Esophagus squamous epithelium (tissue), 5 donors: ENCODE data around the gene INPP4B. TPM values are rescaled to one million over a fixed set of nuclear protein-coding genes. Genes with fewer than 3 reads are reported as not detected.

ENCODE experiments used
- DNase-seq: peaks from one replicate; lab custom pipeline; 2025; lab: John Stamatoyannopoulos, UW
- H3K27ac ChIP-seq, 4 donors: fragments of 200-600 bp; sonication (generic); one replicate each; pipeline ENCODE4 v1.5.1; 2016 to 2019; ENCODE audit warnings: mild to moderate bottlenecking in 1 of 4
- H3K27me3 ChIP-seq, 4 donors: fragments of 200-600 bp; sonication (generic); 1 replicate in 3 of 4; 2 replicates in 1 of 4; pipeline versions ENCODE4 v1.5.1 to v1.6.0; 2017 to 2021; ENCODE audit warnings: antibody characterized with exemption in 1 of 4
- H3K36me3 ChIP-seq, 3 donors: fragments of 200-600 bp; sonication (generic); one replicate each; pipeline ENCODE4 v1.5.1; 2016 to 2019
- H3K4me1 ChIP-seq, 3 donors: fragments of 200-600 bp; sonication (generic); one replicate each; pipeline ENCODE4 v1.5.1; 2017 to 2019
- H3K4me3 ChIP-seq, 4 donors: fragments of 200-600 bp; sonication (generic); 1 replicate in 3 of 4; 2 replicates in 1 of 4; pipeline ENCODE4 v1.5.1; 2016 to 2019; ENCODE audit warnings: mild to moderate bottlenecking in 2 of 4, moderate library complexity in 1 of 4
- H3K9me3 ChIP-seq, 3 donors: fragments of 200-600 bp; sonication (generic); one replicate each; pipeline ENCODE4 v1.5.1; 2016 to 2019
- POLR2A ChIP-seq, 4 donors: fragments of 450-650 bp; IDR thresholded peaks; one replicate each; pipeline ENCODE4 v1.6.1; 2017; ENCODE audit warnings: antibody characterized with exemption in 4 of 4, mild to moderate bottlenecking in 4 of 4, moderate library complexity in 3 of 4
- WGBS, 2 donors: methylation state at CpG; one replicate each; pipeline ENCODE4 v1.1.5; 2018; 5-methylcytosine and 5-hydroxymethylcytosine counted together
- intact Hi-C: fragments of 100-400 bp; cut with DNase I; formaldehyde crosslinking; loops from one replicate; pipeline ENCODE4 v1.15.0; 2022
- total RNA-seq, 4 donors: library from RNA; depleted of rRNA; stranded (reverse); fragments of >200 nt; gene quantifications; one replicate each; pipeline ENCODE4 v1.1.0, GENCODE V29; 2016
- TF ChIP-seq, protein P1 (sequence below), 6 experiments: fragments of 450-650 bp in 4 of 6; fragments of 200-600 bp in 2 of 6; sonication (generic) in 2 of 6; IDR thresholded peaks; one replicate each; pipeline ENCODE4 v1.5.1; 2016 to 2019; ENCODE audit warnings: antibody characterized with exemption in 6 of 6, mild to moderate bottlenecking in 4 of 6, moderate library complexity in 4 of 6
- donor health status: DM: yes; HTN: yes; CAD: no.

Gene INPP4B
- total RNA-seq, 4 donors from 2014 or later: 14.3 to 49.7 (median 21.3) TPM

DNA sequence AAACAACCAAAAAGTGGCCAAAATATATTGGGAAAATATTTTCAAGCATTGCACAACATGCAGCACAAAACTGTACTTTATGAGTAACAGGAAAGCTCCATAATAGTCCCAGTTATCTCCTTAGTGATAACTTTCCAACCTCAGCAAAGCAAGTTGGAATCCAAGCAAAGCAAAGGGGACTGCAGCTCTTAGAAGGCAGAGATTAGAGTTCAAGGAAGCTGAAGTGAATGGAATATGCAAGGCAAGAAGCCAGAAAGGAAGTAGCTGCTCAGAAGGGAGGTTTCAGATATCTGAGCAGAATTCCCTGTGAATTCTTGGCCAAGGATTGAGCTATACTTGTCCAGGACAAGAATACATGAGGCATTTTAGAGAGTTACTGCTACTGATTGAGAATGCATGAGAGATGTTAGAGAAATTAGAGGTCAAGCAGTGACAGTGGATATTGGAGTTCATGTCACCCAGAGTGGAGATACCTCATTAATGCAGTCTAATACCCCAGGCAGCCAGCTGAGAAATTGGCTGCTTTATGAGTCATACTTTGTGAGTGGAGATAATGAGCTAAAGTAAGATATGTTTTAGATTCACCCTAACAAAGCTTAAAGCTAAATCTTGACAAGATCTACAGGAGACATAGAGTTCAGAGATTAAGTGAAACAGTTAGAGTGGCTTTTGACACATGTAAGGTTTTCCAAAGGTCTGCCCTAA, 102.8 kb downstream of the INPP4B start:
- intact Hi-C loops: no loop called here
- no peaks in the 10 kb centered on the region for H3K9me3 ChIP-seq
- no peaks in the 10 kb centered on the region for H3K36me3 ChIP-seq
- no peak overlapping the region for H3K4me3 ChIP-seq
- TF ChIP-seq POLR2A (IDR thresholded peaks at IDR 0.05): no peak
- TF ChIP-seq, protein P1, sequence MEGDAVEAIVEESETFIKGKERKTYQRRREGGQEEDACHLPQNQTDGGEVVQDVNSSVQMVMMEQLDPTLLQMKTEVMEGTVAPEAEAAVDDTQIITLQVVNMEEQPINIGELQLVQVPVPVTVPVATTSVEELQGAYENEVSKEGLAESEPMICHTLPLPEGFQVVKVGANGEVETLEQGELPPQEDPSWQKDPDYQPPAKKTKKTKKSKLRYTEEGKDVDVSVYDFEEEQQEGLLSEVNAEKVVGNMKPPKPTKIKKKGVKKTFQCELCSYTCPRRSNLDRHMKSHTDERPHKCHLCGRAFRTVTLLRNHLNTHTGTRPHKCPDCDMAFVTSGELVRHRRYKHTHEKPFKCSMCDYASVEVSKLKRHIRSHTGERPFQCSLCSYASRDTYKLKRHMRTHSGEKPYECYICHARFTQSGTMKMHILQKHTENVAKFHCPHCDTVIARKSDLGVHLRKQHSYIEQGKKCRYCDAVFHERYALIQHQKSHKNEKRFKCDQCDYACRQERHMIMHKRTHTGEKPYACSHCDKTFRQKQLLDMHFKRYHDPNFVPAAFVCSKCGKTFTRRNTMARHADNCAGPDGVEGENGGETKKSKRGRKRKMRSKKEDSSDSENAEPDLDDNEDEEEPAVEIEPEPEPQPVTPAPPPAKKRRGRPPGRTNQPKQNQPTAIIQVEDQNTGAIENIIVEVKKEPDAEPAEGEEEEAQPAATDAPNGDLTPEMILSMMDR (IDR thresholded peaks at IDR 0.05): no peak
- DNase-seq: no peak
- H3K27me3 ChIP-seq: no peaks in the 10 kb centered on the region
- no peaks in the 10 kb centered on the region for H3K4me1 ChIP-seq
- no peak overlapping the region for H3K27ac ChIP-seq

DNA sequence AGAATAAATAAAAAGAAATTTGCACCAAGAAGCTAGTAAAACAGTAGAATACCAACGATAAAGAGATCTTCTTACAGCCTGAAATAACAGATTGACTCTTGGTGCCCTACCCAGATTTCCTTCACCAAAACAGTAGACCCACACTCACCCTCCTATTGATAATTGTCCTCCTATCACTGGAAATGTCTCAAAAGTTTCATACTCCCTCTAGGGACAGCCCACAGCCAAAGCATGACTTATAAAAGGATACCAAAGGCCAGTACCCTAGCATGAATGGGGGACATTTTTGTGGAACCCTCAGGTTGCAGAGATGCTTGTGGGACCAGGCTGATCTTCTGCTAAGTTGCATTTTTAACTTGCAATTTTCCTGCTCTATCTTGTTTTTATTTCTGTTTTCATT, 104.1 kb downstream of the INPP4B start:
- TF ChIP-seq, protein P1 (IDR thresholded peaks at IDR 0.05): no peak
- no peak for TF ChIP-seq POLR2A (IDR thresholded peaks at IDR 0.05)
- Histone ChIP-seq H3K4me3 (no peak overlapping the region), H3K27ac (no peak overlapping the region), H3K9me3 (no peaks in the 10 kb centered on the region), H3K4me1 (no peaks in the 10 kb centered on the region), H3K27me3 (no peaks in the 10 kb centered on the region), H3K36me3 (no peaks in the 10 kb centered on the region)
- DNase-seq: no peak
- WGBS, 2 donors: 69 to 85% methylated on average over 1 of the region's 1 CpG
- intact Hi-C loops: no loop called here

DNA sequence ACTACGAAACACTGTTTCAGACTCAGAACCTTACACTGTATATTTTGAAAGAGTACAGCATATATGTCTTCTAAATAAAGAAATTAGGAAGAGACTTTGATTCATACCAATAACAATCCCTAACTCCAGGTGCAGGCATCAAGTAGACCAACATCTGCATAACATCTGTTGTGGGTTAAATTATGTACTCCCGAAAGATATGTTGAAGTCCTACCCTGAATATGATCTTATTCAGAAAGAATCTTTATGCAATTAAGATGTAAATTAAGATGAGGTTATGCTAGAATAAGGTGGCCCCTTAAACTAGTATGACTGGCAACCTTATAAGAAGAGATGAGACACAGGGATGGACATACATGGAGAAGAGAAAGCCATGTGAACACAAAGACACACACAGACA, 117.9 kb downstream of the INPP4B start:
- no peak for TF ChIP-seq POLR2A (IDR thresholded peaks at IDR 0.05)
- TF ChIP-seq, protein P1 (IDR thresholded peaks at IDR 0.05): no peak
- Histone ChIP-seq H3K9me3 (no peaks in the 10 kb centered on the region), H3K36me3 (no peaks in the 10 kb centered on the region), H3K4me1 (no peaks in the 10 kb centered on the region), H3K4me3 (no peak overlapping the region), H3K27ac (no peak overlapping the region), H3K27me3 (no peaks in the 10 kb centered on the region)
- WGBS, 2 donors: 84 to 94% methylated on average over 2 of the region's 2 CpGs
- intact Hi-C loops: no loop called here
- no peak for DNase-seq

DNA sequence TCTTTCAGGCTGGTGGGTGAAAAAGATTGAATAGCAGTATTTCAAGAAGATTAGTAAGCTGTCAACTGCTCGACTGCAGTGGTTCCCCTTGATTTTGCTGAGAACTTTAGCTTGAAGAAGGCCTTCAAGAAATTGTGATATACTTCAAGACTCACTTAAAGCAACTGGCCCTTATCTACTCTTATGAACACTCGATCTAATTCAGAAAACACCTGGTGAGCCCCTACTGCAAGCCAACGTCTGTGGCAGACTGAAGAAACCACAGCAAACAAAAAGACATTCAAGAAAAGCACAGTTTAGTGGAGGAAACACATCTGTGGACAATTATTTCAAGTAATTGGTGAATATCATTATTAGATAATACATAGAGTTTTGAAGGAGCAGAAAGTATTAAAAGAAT, 119.0 kb downstream of the INPP4B start:
- no peak for TF ChIP-seq POLR2A (IDR thresholded peaks at IDR 0.05)
- TF ChIP-seq, protein P1 (IDR thresholded peaks at IDR 0.05): no peak
- no peaks in the 10 kb centered on the region for H3K36me3 ChIP-seq
- 53 to 55% methylated on average over 3 of the region's 3 CpGs for WGBS, 2 donors
- DNase-seq: no peak
- no peaks in the 10 kb centered on the region for H3K27me3 ChIP-seq
- intact Hi-C loops: no loop called here
- no peak overlapping the region for H3K4me3 ChIP-seq
- no peak overlapping the region for H3K27ac ChIP-seq
- no peaks in the 10 kb centered on the region for H3K9me3 ChIP-seq
- no peaks in the 10 kb centered on the region for H3K4me1 ChIP-seq

DNA sequence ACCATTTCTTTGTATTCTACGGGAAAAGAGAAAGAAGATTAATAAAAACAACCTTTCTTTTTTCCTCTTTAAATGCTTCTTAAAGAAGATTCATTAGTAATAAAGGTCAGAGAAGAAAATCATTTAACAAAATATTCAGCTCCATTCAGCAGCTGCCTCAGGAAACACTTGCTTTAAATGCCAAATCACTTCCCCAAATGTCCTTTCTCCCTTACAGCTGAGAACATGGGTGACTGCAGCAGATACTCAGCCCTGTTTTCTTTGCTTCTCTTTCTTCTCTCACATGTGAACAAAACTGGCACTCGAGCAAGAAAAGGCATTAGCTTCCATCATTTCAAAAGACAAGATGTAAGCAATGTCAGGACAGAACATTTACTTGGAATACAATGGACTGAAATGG, 120.2 kb downstream of the INPP4B start:
- intact Hi-C loops: no loop called here
- WGBS, 2 donors: 51 to 55% methylated on average over 2 of the region's 2 CpGs
- DNase-seq: no peak

More for the DNA sequence above, 120.2 kb downstream of the INPP4B start:
- Histone ChIP-seq H3K4me3 (no peak overlapping the region), H3K36me3 (no peaks in the 10 kb centered on the region), H3K27ac (no peak overlapping the region), H3K4me1 (no peaks in the 10 kb centered on the region), H3K27me3 (no peaks in the 10 kb centered on the region), H3K9me3 (no peaks in the 10 kb centered on the region)
- TF ChIP-seq, protein P1 (IDR thresholded peaks at IDR 0.05): no peak
- no peak for TF ChIP-seq POLR2A (IDR thresholded peaks at IDR 0.05)
